GM19351 (cell line): Measurements from ENCODE around the gene PCDHB14.
"Not testable (repeated sequence)": the region's sequence is repeated elsewhere in the genome, so short reads cannot be mapped to it uniquely, and the experiment has no call there.

ENCODE experiments used
- ATAC-seq: cut with Tn5 transposase; IDR thresholded peaks from one replicate; pipeline ENCODE4 v1.9.1; 2021; ENCODE audit warnings: mild to moderate bottlenecking, moderate library complexity; ENCODE audit not compliant: unreplicated experiment

PCDHB14 gene

DNA sequence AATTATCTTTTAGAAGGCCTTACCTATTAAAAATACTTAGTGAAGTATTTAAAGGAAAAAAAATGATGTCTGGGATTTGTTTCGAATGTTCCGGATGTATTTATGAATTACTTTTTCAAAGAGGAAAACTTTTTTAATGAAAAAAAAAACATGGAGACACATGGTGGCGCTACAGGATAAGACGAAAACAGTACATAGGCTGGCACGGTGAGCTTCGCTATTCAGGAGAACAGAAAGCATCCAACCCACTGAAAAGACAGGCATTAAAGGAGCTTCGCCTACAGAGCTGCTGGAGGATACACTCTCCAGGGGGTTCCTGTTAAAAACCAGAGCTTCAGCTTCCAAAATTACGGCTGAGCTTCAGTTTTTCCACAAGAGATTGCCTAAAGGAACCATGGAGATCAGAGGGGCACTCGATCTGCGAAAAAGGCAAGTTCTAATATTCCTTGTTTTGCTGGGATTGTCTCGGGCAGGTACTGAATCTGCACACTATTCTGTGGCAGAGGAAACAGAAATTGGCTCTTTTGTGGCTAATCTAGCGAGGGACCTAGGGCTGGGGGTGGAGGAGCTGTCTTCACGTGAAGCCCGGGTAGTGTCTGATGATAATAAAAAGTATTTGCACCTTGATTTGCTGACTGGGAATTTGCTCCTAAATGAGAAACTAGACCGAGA is at the start of gene PCDHB14:
Gene PCDHB14 (plus strand): TSS at position 232 of the 672 bp plus-strand sequence. CDS start 163 bp downstream, at position 395.
- ATAC-seq: no peak

DNA sequence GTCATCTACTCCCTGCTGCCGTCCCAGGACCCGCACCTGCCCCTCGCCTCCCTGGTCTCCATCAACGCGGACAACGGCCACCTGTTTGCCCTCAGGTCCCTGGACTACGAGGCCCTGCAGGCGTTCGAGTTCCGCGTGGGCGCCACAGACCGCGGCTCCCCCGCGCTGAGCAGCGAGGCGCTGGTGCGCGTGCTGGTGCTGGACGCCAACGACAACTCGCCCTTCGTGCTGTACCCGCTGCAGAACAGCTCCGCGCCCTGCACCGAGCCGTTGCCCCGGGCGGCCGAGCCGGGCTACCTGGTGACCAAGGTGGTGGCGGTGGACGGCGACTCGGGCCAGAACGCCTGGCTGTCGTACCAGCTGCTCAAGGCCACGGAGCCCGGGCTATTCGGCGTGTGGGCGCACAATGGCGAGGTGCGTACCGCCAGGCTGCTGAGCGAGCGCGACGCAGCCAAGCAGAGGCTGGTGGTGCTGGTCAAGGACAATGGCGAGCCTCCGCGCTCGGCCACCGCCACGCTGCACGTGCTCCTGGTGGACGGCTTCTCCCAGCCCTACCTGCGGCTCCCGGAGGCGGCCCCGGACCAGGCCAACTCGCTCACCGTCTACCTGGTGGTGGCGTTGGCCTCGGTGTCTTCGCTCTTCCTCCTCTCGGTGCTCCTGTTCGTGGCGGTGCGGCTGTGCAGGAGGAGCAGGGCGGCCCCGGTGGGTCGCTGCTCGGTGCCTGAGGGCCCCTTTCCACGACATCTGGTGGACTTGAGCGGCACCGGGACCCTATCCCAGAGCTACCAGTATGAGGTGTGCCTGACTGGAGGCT is 48.6 kb upstream of the PCDHB14 start:
- not testable (repeated sequence) for ATAC-seq

DNA sequence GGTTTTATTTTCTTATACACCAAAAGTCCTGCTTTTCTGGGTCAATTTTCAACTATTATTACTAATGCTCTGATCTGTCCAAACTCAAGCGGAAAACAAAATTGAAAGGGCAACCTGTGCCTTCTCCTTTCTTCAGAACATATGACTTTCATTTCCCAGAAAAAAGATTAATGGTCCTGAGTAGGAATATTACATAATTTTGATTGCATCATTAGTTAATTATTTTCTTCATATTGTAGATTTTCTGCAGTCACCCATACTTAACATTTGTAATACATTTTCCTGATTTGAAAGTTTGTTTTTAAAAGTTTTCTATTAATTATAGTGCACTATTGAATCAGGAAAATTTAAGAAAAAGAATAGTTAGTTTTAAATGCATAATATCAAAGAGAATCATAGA is 47.2 kb upstream of the PCDHB14 start:
- ATAC-seq: no peak

DNA sequence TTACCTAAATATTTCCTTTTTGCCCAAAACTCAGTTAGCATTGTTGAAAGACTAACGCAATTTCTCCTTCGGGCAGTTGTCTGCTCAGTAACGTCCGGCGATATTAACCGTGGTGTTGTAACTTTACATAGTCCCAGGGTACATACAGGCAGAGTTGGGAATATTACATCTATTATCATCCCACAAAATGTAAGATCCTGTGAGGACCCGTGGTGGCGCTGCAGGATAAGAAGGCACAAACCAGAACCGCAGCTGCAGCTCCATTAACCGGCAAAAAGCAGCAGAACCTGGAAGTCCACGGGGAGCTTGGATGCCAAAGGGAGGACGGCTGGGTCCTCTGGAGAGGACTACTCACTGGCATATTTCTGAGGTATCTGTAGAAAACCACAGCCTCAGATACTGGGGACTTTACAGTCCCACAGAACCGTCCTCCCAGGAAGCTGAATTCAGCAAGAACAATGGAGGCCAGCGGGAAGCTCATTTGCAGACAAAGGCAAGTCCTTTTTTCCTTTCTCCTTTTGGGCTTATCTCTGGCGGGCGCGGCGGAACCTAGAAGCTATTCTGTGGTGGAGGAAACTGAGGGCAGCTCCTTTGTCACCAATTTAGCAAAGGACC is 45.5 kb upstream of the PCDHB14 start, which contains the start of gene PCDHB8:
Gene PCDHB8 (plus strand): TSS at position 214 of the 615 bp plus-strand sequence. CDS start 245 bp downstream, at position 459.
- not testable (repeated sequence) for ATAC-seq

DNA sequence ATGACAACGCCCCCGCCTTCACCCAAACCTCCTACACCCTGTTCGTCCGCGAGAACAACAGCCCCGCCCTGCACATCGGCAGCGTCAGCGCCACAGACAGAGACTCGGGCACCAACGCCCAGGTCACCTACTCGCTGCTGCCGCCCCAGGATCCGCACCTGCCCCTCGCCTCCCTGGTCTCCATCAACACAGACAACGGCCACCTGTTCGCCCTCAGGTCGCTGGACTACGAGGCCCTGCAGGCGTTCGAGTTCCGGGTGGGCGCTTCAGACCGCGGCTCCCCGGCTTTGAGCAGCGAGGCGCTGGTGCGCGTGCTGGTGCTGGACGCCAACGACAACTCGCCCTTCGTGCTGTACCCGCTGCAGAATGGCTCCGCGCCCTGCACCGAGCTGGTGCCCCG is 43.8 kb upstream of the PCDHB14 start:
- ATAC-seq: not testable (repeated sequence)

DNA sequence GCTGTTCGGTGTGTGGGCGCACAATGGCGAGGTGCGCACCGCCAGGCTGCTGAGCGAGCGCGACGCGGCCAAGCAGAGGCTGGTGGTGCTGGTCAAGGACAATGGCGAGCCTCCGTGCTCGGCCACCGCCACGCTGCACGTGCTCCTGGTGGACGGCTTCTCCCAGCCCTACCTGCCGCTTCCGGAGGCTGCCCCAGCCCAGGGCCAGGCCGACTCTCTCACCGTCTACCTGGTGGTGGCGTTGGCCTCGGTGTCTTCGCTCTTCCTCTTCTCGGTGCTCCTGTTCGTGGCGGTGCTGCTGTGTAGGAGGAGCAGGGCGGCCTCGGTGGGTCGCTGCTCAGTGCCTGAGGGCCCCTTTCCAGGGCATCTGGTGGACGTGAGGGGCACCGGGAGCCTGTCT is 43.3 kb upstream of the PCDHB14 start:
- ATAC-seq: not testable (repeated sequence)

DNA sequence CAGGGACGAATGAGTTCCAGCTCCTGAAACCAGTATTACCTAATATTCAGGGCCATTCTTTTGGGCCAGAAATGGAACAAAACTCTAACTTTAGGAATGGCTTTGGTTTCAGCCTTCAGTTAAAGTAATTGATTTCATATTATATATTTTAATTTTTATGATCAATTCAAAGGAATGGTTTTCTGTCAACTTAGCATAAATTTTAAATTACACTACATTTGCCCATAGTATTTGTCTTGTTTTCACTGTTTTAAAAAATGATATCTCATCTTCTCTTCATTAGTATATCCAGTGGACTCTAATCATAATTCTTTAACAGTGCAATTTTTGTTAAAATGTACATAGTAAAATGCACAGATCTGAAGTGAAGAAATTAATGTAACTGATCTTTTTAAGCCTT is 42.8 kb upstream of the PCDHB14 start:
- no peak for ATAC-seq

DNA sequence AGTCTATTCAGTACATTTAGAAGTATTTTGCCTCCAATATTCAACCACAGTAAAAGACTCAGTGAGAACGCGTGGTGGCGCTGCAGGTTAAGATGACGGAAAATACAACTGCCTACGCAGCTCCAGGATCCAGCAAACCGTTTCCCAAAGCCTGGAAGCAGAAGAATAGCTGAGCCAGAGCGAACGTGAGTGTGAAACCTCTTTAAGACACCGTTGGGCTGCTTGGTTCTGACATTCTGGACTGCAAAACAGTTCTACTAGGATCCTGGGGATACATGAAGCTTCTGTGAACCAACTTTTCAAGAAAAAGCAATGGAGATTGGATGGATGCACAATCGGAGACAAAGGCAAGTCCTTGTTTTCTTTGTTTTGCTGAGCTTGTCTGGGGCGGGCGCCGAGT is 40.9 kb upstream of the PCDHB14 start, which contains the start of gene PCDHB16:
Gene PCDHB16 (plus strand): TSS at position 140 of the 400 bp plus-strand sequence. CDS start 173 bp downstream, at position 313.
- ATAC-seq: no peak

DNA sequence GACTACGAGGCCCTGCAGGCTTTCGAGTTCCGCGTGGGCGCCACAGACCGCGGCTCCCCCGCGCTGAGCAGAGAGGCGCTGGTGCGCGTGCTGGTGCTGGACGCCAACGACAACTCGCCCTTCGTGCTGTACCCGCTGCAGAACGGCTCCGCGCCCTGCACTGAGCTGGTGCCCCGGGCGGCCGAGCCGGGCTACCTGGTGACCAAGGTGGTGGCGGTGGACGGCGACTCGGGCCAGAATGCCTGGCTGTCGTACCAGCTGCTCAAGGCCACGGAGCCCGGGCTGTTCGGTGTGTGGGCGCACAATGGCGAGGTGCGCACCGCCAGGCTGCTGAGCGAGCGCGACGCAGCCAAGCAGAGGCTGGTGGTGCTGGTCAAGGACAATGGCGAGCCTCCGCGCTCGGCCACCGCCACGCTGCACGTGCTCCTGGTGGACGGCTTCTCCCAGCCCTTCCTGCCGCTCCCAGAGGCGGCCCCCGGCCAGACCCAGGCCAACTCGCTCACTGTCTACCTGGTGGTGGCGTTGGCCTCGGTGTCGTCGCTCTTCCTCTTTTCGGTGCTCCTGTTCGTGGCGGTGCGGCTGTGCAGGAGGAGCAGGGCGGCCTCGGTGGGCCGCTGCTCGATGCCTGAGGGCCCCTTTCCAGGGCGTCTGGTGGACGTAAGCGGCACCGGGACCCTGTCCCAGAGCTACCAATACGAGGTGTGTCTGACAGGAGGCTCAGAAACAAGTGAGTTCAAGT is 38.9 kb upstream of the PCDHB14 start:
- not testable (repeated sequence) for ATAC-seq

DNA sequence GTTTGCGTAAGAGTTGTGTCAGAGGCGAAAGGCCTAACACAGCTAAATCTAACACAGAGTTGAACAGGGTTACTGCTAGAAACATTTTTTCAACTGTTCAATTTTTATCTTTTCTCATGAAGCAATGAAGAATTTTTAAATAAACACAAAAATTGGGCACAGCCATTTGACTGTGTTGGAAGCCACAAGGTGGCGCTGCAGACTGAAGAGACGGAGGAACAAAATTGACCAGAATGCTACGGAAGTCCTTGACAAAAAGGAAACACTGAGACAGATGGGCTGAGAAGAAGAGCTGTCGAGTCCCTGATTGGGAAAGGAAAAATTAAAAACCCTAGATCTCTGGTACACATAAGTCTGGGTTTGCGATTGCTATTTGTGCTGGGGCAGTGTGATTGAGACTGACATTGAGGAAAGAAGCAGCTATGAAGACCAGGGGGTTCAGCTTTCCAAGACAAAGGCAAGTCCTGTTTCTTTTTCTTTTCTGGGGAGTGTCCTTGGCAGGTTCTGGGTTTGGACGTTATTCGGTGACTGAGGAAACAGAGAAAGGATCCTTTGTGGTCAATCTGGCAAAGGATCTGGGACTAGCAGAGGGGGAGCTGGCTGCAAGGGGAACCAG is 36.1 kb upstream of the PCDHB14 start, which contains the start of gene PCDHB9:
Gene PCDHB9 (plus strand): TSS at position 265 of the 616 bp plus-strand sequence. CDS start 158 bp downstream, at position 423.
- ATAC-seq: no peak

DNA sequence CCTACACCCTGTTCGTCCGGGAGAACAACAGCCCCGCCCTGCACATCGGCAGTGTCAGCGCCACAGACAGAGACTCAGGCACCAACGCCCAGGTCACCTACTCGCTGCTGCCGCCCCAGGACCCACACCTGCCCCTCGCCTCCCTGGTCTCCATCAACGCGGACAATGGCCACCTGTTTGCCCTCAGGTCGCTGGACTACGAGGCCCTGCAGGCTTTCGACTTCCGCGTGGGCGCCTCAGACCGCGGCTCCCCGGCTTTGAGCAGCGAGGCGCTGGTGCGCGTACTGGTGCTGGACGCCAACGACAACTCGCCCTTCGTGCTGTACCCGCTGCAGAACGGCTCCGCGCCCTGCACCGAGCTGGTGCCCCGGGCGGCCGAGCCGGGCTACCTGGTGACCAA is 34.5 kb upstream of the PCDHB14 start:
- not testable (repeated sequence) for ATAC-seq

DNA sequence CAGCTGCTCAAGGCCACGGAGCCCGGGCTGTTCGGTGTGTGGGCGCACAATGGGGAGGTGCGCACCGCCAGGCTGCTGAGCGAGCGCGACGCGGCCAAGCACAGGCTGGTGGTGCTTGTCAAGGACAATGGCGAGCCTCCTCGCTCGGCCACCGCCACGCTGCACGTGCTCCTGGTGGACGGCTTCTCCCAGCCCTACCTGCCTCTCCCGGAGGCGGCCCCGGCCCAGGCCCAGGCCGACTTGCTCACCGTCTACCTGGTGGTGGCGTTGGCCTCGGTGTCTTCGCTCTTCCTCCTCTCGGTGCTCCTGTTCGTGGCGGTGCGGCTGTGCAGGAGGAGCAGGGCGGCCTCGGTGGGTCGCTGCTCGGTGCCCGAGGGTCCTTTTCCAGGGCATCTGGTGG is 34.0 kb upstream of the PCDHB14 start:
- ATAC-seq: not testable (repeated sequence)

DNA sequence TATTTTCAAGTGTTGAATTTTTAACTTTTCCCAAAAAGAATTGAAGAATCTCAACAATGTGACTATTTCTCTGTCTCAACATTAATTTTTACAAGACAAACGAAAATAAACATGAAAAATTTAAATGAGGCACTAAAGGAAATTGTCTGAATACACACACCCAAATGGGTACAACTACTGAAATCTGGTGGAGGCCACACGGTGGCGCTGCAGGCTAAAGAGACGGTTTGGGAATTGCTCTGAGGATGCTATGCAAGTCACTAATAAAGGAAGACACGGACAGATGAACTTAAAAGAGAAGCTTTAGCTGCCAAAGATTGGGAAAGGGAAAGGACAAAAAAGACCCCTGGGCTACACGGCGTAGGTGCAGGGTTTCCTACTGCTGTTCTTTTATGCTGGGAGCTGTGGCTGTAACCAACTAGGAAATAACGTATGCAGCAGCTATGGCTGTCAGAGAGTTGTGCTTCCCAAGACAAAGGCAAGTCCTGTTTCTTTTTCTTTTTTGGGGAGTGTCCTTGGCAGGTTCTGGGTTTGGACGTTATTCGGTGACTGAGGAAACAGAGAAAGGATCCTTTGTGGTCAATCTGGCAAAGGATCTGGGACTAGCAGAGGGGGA is 30.9 kb upstream of the PCDHB14 start, which contains the start of gene PCDHB10:
Gene PCDHB10 (plus strand): TSS at position 244 of the 616 bp plus-strand sequence. CDS start 200 bp downstream, at position 444.
- ATAC-seq: no peak

DNA sequence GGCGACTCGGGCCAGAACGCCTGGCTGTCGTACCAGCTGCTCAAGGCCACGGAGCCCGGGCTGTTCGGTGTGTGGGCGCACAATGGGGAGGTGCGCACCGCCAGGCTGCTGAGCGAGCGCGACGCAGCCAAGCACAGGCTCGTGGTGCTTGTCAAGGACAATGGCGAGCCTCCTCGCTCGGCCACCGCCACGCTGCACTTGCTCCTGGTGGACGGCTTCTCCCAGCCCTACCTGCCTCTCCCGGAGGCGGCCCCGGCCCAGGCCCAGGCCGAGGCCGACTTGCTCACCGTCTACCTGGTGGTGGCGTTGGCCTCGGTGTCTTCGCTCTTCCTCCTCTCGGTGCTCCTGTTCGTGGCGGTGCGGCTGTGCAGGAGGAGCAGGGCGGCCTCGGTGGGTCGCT is 28.8 kb upstream of the PCDHB14 start:
- not testable (repeated sequence) for ATAC-seq

DNA sequence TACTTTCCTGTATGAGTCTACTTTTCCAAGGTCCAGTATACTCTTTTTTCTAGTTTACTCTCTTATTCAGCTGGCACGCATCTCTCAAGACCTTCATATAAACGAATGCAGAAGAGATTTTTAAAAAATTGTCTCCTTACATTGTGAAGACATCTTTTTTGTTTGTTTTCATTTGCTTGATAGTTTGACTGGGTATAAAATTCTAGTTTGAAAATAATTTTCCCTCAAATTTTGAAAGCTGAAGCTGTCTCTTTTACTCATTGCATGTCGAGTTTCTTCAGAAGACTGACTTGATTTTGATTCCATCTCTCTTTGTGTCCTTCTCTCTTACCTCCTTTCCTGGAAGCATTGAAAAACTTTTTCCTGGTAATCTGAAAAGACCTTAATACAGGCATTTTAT is 26.8 kb upstream of the PCDHB14 start:
- ATAC-seq: no peak

DNA sequence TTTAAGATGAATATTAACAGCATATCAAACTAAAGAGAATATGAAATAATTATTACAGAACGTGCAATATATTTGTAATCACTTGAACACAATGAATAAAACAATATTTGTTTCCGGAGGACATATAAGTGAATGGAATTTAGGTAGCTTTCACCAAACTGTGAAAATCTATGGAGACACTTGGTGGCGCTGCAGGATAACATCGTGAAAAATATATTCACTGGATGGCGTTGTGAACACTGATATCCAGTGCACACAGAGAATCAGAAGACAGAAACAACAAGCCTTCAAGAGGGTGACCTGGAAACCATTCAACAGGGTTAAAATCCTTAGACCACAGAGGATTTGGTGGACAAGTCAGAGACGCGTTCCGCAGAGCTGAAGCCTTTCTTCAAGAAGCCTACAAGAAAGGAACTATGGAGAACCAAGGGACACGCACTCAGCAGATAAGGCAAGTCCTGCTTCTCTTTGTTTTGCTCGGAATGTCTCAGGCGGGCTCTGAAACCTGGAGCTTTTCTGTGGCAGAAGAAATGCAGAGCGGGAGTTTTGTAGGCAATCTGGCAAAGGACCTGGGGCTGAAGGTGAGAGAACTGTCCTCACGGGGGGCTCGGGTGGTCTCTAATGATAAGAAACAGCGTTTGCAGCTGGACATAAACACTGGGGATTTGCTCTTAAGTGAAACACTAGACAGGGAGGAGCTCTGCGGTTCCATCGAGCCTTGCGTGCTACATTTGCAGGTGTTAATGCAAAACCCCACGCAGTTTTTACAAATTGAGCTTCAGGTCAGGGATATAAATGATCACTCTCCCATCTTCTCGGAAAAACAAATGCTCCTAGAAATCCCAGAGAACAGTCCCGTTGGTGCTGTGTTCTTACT is 23.5 kb upstream of the PCDHB14 start, which contains the start of gene PCDHB11:
Gene PCDHB11 (plus strand): TSS at position 269 of the 877 bp plus-strand sequence. CDS start 148 bp downstream, at position 417.
- ATAC-seq: no peak

DNA sequence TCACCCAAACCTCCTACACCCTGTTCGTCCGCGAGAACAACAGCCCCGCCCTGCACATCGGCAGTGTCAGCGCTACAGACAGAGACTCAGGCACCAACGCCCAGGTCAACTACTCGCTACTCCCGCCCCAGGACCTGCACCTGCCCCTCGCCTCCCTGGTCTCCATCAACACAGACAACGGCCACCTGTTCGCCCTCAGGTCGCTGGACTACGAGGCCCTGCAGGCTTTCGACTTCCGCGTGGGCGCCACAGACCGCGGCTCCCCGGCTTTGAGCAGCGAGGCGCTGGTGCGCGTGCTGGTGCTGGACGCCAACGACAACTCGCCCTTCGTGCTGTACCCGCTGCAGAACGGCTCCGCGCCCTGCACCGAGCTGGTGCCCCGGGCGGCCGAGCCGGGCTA is 22.0 kb upstream of the PCDHB14 start:
- not testable (repeated sequence) for ATAC-seq

DNA sequence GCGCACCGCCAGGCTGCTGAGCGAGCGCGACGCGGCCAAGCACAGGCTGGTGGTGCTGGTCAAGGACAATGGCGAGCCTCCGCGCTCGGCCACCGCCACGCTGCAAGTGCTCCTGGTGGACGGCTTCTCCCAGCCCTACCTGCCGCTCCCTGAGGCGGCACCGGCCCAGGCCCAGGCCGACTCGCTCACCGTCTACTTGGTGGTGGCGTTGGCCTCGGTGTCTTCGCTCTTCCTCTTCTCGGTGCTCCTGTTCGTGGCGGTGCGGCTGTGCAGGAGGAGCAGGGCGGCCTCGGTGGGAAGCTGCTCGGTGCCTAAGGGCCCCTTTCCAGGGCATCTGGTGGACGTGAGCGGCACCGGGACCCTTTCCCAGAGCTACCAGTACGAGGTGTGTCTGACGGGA is 21.5 kb upstream of the PCDHB14 start:
- ATAC-seq: not testable (repeated sequence)
